IMR-90 (cell line): ENCODE results near the gene SMIM9. TPM values are rescaled to one million over a fixed set of nuclear protein-coding genes. Genes with fewer than 3 reads are reported as not detected.
"Not testable (repeated sequence)": the region's sequence is repeated elsewhere in the genome, so short reads cannot be mapped to it uniquely, and the experiment has no call there.

Experiments used
- ATAC-seq: fragments of 200-7000 bp; cut with Tn5 transposase; 2 replicates; pipeline ENCODE4 v1.9.1; 2020; ENCODE audit warnings: low read depth, mild to moderate bottlenecking, moderate library complexity
- BruUV-seq: library from RNA; stranded (reverse); fragments of 400-500 nt; replicated peaks from 2 replicates; lab custom pipeline; 2021; lab: Mats Ljungman, UMichigan
- CTCF ChIA-PET: fragments of 300-600 bp; formaldehyde crosslinking; extraction: SDS; loops from one replicate; lab custom pipeline; 2021; ENCODE audit warnings: antibody characterized with exemption; lab: Yijun Ruan, JAX
- POLR2A ChIA-PET: fragments of 300-600 bp; sonication (Branson Sonifier 250); formaldehyde crosslinking; loops from one replicate; lab custom pipeline; 2022; ENCODE audit warnings: antibody characterized with exemption; ENCODE audit not compliant: unreplicated experiment; lab: Charles Lee
- DNase-seq: peaks from one replicate; pipeline ENCODE4 v3.0.0; 2013
- H2AFZ ChIP-seq: replicated peaks from 2 replicates; pipeline ENCODE3; 2013; ENCODE audit warnings: low read length, mild to moderate bottlenecking; ENCODE audit not compliant: poor library complexity
- H2AK5ac ChIP-seq: 2 replicates; pipeline ENCODE4 v1.6.1; 2013; ENCODE audit warnings: low read depth, low read length, inconsistent platforms
- H2AK9ac ChIP-seq: replicated peaks from 2 replicates; pipeline ENCODE3; 2013; ENCODE audit warnings: mild to moderate bottlenecking, low read depth, low read length, moderate library complexity; ENCODE audit not compliant: poor library complexity
- H2BK120ac ChIP-seq: 2 replicates; pipeline ENCODE4 v1.6.1; 2013; ENCODE audit warnings: low read depth, low read length, inconsistent platforms
- H2BK15ac ChIP-seq: 3 replicates; pipeline ENCODE4 v1.6.1; 2013; ENCODE audit warnings: low read depth, low read length, inconsistent platforms
- H2BK20ac ChIP-seq: 2 replicates; pipeline ENCODE4 v1.6.1; 2013; ENCODE audit warnings: low read depth, mild to moderate bottlenecking, inconsistent platforms, low read length, moderate library complexity
- H2BK5ac ChIP-seq: 2 replicates; pipeline ENCODE4 v1.6.1; 2013; ENCODE audit warnings: mild to moderate bottlenecking, low read depth, low read length, inconsistent platforms; ENCODE audit not compliant: poor library complexity, severe bottlenecking
- H3K14ac ChIP-seq: replicated peaks from 2 replicates; pipeline ENCODE4 v1.6.1; 2013; ENCODE audit warnings: low read depth, low read length, inconsistent platforms
- H3K18ac ChIP-seq: 2 replicates; pipeline ENCODE4 v1.6.1; 2013; ENCODE audit warnings: low read depth, low read length, control low read depth
- H3K23ac ChIP-seq: 2 replicates; pipeline ENCODE4 v1.6.1; 2013; ENCODE audit warnings: low read depth, low read length, inconsistent platforms
- H3K27ac ChIP-seq: 2 replicates; pipeline ENCODE4 v1.5.1; 2013; ENCODE audit warnings: mild to moderate bottlenecking, control low read depth, low read length; ENCODE audit not compliant: insufficient read depth
- H3K27me3 ChIP-seq: 2 replicates; pipeline ENCODE4 v1.6.1; 2013; ENCODE audit warnings: low read length; ENCODE audit not compliant: control insufficient read depth, insufficient read depth
- H3K36me3 ChIP-seq: 2 replicates; pipeline ENCODE4 v1.6.1; 2013; ENCODE audit warnings: low read length, mixed read lengths; ENCODE audit not compliant: control insufficient read depth, insufficient read depth
- H3K4ac ChIP-seq: 2 replicates; pipeline ENCODE4 v1.6.1; 2013; ENCODE audit warnings: low read depth, low read length, inconsistent platforms
- H3K4me1 ChIP-seq: 2 replicates; pipeline ENCODE4 v1.6.1; 2013; ENCODE audit warnings: low read length, mixed read lengths; ENCODE audit not compliant: control insufficient read depth, insufficient read depth
- H3K4me2 ChIP-seq: 2 replicates; pipeline ENCODE4 v1.6.1; 2013; ENCODE audit warnings: low read depth, mild to moderate bottlenecking, control low read depth, low read length, moderate library complexity
- H3K4me3 ChIP-seq: 2 replicates; pipeline ENCODE4 v1.5.1; 2013; ENCODE audit warnings: low read depth, mild to moderate bottlenecking, control low read depth, low read length, moderate library complexity; ENCODE audit not compliant: insufficient read depth
- H3K56ac ChIP-seq: 2 replicates; pipeline ENCODE4 v1.6.1; 2013; ENCODE audit warnings: low read length, inconsistent platforms; ENCODE audit not compliant: insufficient read depth; ENCODE audit errors: extremely low read depth
- H3K79me1 ChIP-seq, 2 experiments: 2 replicates each; pipeline ENCODE4 v1.6.1; 2013; ENCODE audit warnings: low read length in 2 of 2, inconsistent platforms in 1 of 2, low read depth in 1 of 2
- H3K9ac ChIP-seq: 2 replicates; pipeline ENCODE4 v1.6.1; 2013; ENCODE audit warnings: low read depth, low read length, control low read depth
- H3K9me1 ChIP-seq: 2 replicates; pipeline ENCODE4 v1.6.1; 2013; ENCODE audit warnings: low read length, inconsistent platforms; ENCODE audit not compliant: insufficient read depth
- H3K9me3 ChIP-seq: 2 replicates; pipeline ENCODE4 v1.6.1; 2013; ENCODE audit warnings: low read length; ENCODE audit not compliant: control insufficient read depth, insufficient read depth
- H4K20me1 ChIP-seq: 2 replicates; pipeline ENCODE4 v1.6.1; 2013; ENCODE audit warnings: low read length, inconsistent platforms; ENCODE audit not compliant: insufficient read depth
- H4K5ac ChIP-seq: 2 replicates; pipeline ENCODE4 v1.6.1; 2013; ENCODE audit warnings: mild to moderate bottlenecking, low read depth, low read length, control low read depth
- H4K8ac ChIP-seq, 2 experiments: 2 replicates each; pipeline ENCODE4 v1.6.1; 2013; ENCODE audit warnings: low read depth in 2 of 2, low read length in 2 of 2, control low read depth in 1 of 2, inconsistent platforms in 1 of 2
- H4K91ac ChIP-seq: 2 replicates; pipeline ENCODE4 v1.6.1; 2013; ENCODE audit warnings: low read depth, low read length, inconsistent platforms; ENCODE audit not compliant: insufficient read depth
- RCOR1 ChIP-seq: IDR thresholded peaks from 2 replicates; pipeline ENCODE4 v1.6.1; 2012; ENCODE audit warnings: mild to moderate bottlenecking, low read length, improper control_type of control experiment; ENCODE audit not compliant: insufficient replicate concordance
- WGBS, 2 experiments: methylation state at CpG; one replicate each; pipeline versions ENCODE4 v1.1.5 to v1.1.7; 2013; ENCODE audit warnings: missing lambda C conversion rate in 2 of 2; ENCODE audit not compliant: insufficient read length in 1 of 2; ENCODE audit errors: extremely low coverage in 2 of 2; 5-methylcytosine and 5-hydroxymethylcytosine counted together
- dilution Hi-C: fragments of 300-500 bp; cut with HindIII; formaldehyde crosslinking; loops from one replicate; pipeline ENCODE4 v1.14.3; 2018; ENCODE audit warnings: low sequenced_read_pairs; ENCODE audit not compliant: unreplicated experiment
- in situ Hi-C: fragments of 300-500 bp; cut with MboI; formaldehyde crosslinking; loops from 3 replicates; pipeline ENCODE4 v1.14.3; 2019; ENCODE audit warnings: low sequenced_read_pairs, inconsistent platforms, mixed read lengths
- intact Hi-C: fragments of 100-400 bp; cut with micrococcal nuclease; formaldehyde crosslinking; loops from 2 replicates; pipeline ENCODE4 v1.10.0; 2022
- polyA plus RNA-seq, 3 experiments: library from polyadenylated mRNA; depleted of rRNA; stranded (reverse); fragments of >200 nt; gene quantifications; 2 replicates each; pipeline ENCODE4 v1.2.3, GENCODE V29; 2012; ENCODE audit warnings: low replicate concordance in 1 of 3
- total RNA-seq: library from RNA; depleted of rRNA; stranded (reverse); fragments of >200 nt; gene quantifications from 2 replicates; pipeline ENCODE4 v1.2.3, GENCODE V29; 2012

Gene SMIM9
- total and polyA plus RNA-seq, 2 of the 4 experiments (the other 2 are of a cell fraction), result not detected

GRCh38 chrX:154818916-154819770 lies 15.3 kb downstream of the SMIM9 start (continued):
- no peak for TF ChIP-seq RCOR1

GRCh38 chrX:154817048-154817618 lies 17.3 kb downstream of the SMIM9 start:
- H3K27ac ChIP-seq, DNase-seq, H3K4me3 ChIP-seq, H4K20me1 ChIP-seq, H2BK15ac ChIP-seq, H3K14ac ChIP-seq, H4K5ac ChIP-seq, H3K79me1 ChIP-seq, intact Hi-C loops, H2AFZ ChIP-seq, H3K23ac ChIP-seq, H3K18ac ChIP-seq, H2BK120ac ChIP-seq, H2AK9ac ChIP-seq, H2AK5ac ChIP-seq, H3K56ac ChIP-seq, CTCF ChIA-PET, dilution Hi-C loops, H3K4me2 ChIP-seq, H3K9me1 ChIP-seq, H3K4me1 ChIP-seq, ATAC-seq, H2BK5ac ChIP-seq, H3K27me3 ChIP-seq, H3K9me3 ChIP-seq, BruUV-seq, POLR2A ChIA-PET, H4K8ac ChIP-seq, in situ Hi-C loops, H3K36me3 ChIP-seq, H3K4ac ChIP-seq, H4K91ac ChIP-seq, H2BK20ac ChIP-seq, H3K9ac ChIP-seq: not testable (repeated sequence)
- WGBS, 2 experiments, result 58% methylated on average over 5 of the region's 19 CpGs; no CpG with 5 or more reads in 1 of the 2 experiments

GRCh38 chrX:154816326-154816898 lies 18.1 kb downstream of the SMIM9 start:
- H2BK120ac ChIP-seq, DNase-seq, H3K23ac ChIP-seq, H3K14ac ChIP-seq, H3K79me1 ChIP-seq, H3K4ac ChIP-seq, BruUV-seq, H3K9me1 ChIP-seq, H3K9ac ChIP-seq, H2BK15ac ChIP-seq, dilution Hi-C loops, H3K36me3 ChIP-seq, H2BK5ac ChIP-seq, H3K18ac ChIP-seq, H4K91ac ChIP-seq, intact Hi-C loops, H4K8ac ChIP-seq, H4K20me1 ChIP-seq, POLR2A ChIA-PET, H4K5ac ChIP-seq, H3K27me3 ChIP-seq, H2AFZ ChIP-seq, H3K9me3 ChIP-seq, H2AK9ac ChIP-seq, in situ Hi-C loops, H3K27ac ChIP-seq, H3K4me1 ChIP-seq, H3K56ac ChIP-seq, H2BK20ac ChIP-seq, H2AK5ac ChIP-seq, ATAC-seq, H3K4me3 ChIP-seq, H3K4me2 ChIP-seq: not testable (repeated sequence)
- no CpG with 5 or more reads among the region's 4 CpGs for WGBS, 2 experiments
- CTCF ChIA-PET, result interaction anchor here (0.6 to 1.0 kb wide), 2 partner anchors 11 to 905 kb away, joined by 3 read pairs; partner anchors contain the start of gene MPP1
